ENCODE measurements around the gene RNF207. TPM values are rescaled to one million over a fixed set of nuclear protein-coding genes. Genes with fewer than 3 reads are reported as not detected.

RNF207 gene
- total and polyA plus RNA-seq, 2 of the 13 experiments (the other 11 are each of a cell fraction or from before 2014, with no cell fraction given): 9.8 to 15.9 TPM

DNA sequence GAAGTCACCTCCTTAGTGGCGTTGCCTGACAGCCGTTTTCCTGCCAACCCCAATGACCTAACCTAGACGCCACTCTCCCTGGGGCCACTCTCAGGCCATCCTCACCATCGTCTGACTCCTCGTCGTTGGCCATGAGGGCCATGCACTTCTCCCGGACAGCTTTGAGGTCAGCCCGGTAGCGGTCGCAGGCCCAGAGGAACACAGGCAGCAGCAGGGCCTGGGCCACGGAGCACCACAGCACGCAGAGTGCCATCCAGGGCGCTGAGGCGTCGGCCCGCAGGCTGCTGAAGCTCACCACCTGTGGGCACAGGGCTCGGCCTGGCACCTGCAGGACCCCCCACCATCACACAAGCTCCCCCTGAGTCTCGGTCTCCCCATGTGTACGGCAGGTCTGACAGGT is 45.3 kb downstream of the RNF207 start:
- H3K9me3 ChIP-seq (ENCODE audit: low read length): no peaks in the 10 kb centered on the region
- H3K27me3 ChIP-seq (ENCODE audit: control insufficient read depth in 1 of 2, insufficient read depth in 2 of 2, low read length in 2 of 2): peaks cover 10 to 47% of the 10 kb centered on the region in 2 experiments
- H3K9ac ChIP-seq (ENCODE audit: insufficient read depth, low read depth, low read length): no peak overlapping the region
- no peak overlapping the region for H3K4me2 ChIP-seq (ENCODE audit: low read depth, low read length)
- ChIA-PET CTCF (ENCODE audit: low intra/inter-chr PET ratio, low total read pairs) (no interaction called here), POLR2A (interaction anchor here (1.1 kb wide), 2 partner anchors 9 to 11 kb away, joined by 3 read pairs; no protein-coding TSS in a partner anchor)
- no peaks in the 10 kb centered on the region for H3K36me3 ChIP-seq (replicated peaks in 1 of 2; ENCODE audit: control insufficient read depth in 1 of 2, insufficient read depth in 2 of 2, low read length in 2 of 2)
- intact Hi-C loops (cut with micrococcal nuclease; ENCODE audit: unreplicated experiment): no loop called here
- H3K4me1 ChIP-seq (ENCODE audit: insufficient read depth, low read length): peaks cover 11% of the 10 kb centered on the region
- BruUV-seq (replicated peaks): no TSS peak
- H4K20me1 ChIP-seq (ENCODE audit: insufficient read depth, low read length): no peaks in the 10 kb centered on the region
- no peak overlapping the region for H3K4me3 ChIP-seq (replicated peaks in 1 of 3; ENCODE audit: insufficient read depth in 1 of 3, low read depth in 2 of 3, low read length in 3 of 3)
- no peak overlapping the region for H3K27ac ChIP-seq (ENCODE audit: extremely low read length, insufficient read depth, low read length)
- DNase-seq (ENCODE audit: low spot score) (no peak), ATAC-seq (no peak), FAIRE-seq (no peak)
- TF ChIP-seq, protein P1, sequence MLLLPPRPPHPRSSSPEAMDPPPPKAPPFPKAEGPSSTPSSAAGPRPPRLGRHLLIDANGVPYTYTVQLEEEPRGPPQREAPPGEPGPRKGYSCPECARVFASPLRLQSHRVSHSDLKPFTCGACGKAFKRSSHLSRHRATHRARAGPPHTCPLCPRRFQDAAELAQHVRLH (CRISPR knock-in tag; IDR thresholded peaks at IDR 0.05; ENCODE audit: borderline replicate concordance, low read depth): no peak
- TF ChIP-seq HNRNPL (IDR thresholded peaks at IDR 0.05; ENCODE audit: low read depth, low read length): 0 out of 2 replicates have a peak, but pooled peaks have one; percentile 18
- no peak overlapping the region for H2AFZ ChIP-seq (ENCODE audit: low read length)
- H3K79me2 ChIP-seq (ENCODE audit: insufficient read depth, low read length): no peaks in the 10 kb centered on the region
- no CpG with 5 or more reads among the region's 19 CpGs for WGBS (ENCODE audit: low lambda C conversion rate)
- in situ Hi-C loops (cut with HindIII; ENCODE audit: extremely low pct_ligation_motif_present, low pct_unique_long_range_greater_than_20kb): no loop called here

DNA sequence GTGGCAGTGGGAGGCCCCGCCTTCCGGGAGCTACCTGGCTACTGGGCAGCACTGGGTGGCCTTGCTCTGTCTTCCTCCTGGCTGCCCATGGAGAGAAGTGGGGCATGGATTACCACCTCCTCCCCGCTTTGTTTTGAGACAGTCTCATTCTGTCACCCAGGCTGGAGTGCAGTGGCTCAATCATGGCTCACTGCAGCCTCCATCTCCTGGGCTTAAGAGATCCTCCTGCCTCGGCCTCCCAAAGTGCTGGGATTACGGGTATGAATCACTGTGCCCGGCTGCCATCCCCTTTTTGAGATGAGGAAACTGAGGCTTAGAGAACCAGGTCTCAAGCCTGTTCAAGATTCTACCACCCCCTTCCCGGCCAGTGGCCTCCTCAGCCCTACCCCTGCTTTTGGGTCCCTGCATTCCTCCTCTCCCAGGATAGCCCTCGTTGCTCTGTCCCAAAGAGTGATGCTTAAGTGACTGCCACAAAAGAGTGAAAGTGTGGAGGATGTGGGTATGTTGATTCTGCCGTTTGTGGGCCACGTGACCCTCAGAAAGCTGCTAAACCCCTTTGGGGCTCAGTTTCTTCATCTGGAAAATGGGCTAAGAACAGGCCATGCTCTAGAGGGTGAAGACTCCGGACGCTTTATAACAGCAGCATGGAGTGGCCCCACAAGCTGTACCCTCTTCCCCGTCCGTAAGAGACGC is 45.9 kb downstream of the RNF207 start:
- no peaks in the 10 kb centered on the region for H3K36me3 ChIP-seq (replicated peaks in 1 of 2; ENCODE audit: control insufficient read depth in 1 of 2, insufficient read depth in 2 of 2, low read length in 2 of 2)
- ATAC-seq (no peak), DNase-seq (ENCODE audit: low spot score) (no peak), FAIRE-seq (no peak)
- H2AFZ ChIP-seq (ENCODE audit: low read length): no peak overlapping the region
- peaks cover 10 to 44% of the 10 kb centered on the region in 2 experiments; a peak in 4 of 5 replicates for H3K27me3 ChIP-seq (ENCODE audit: control insufficient read depth in 1 of 2, insufficient read depth in 2 of 2, low read length in 2 of 2)
- no peaks in the 10 kb centered on the region for H4K20me1 ChIP-seq (ENCODE audit: insufficient read depth, low read length)
- no peaks in the 10 kb centered on the region for H3K9me3 ChIP-seq (ENCODE audit: low read length)
- TF ChIP-seq ZNF629 (CRISPR knock-in tag; conservative IDR thresholded peaks at IDR 0.05): peak; percentile 79
- TF ChIP-seq ZNF367 (CRISPR knock-in tag; IDR thresholded peaks at IDR 0.05; ENCODE audit: borderline replicate concordance): no peak
- no peak for TF ChIP-seq NFKB2 (CRISPR knock-in tag; IDR thresholded peaks at IDR 0.05; ENCODE audit: borderline replicate concordance)
- TF ChIP-seq NAIF1 (CRISPR knock-in tag; IDR thresholded peaks at IDR 0.05; ENCODE audit: borderline replicate concordance): no peak
- TF ChIP-seq, protein P2, sequence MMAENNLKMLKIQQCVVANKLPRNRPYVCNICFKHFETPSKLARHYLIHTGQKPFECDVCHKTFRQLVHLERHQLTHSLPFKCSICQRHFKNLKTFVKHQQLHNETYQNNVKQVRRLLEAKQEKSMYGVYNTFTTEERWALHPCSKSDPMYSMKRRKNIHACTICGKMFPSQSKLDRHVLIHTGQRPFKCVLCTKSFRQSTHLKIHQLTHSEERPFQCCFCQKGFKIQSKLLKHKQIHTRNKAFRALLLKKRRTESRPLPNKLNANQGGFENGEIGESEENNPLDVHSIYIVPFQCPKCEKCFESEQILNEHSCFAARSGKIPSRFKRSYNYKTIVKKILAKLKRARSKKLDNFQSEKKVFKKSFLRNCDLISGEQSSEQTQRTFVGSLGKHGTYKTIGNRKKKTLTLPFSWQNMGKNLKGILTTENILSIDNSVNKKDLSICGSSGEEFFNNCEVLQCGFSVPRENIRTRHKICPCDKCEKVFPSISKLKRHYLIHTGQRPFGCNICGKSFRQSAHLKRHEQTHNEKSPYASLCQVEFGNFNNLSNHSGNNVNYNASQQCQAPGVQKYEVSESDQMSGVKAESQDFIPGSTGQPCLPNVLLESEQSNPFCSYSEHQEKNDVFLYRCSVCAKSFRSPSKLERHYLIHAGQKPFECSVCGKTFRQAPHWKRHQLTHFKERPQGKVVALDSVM (CRISPR knock-in tag; IDR thresholded peaks at IDR 0.05): peak; percentile 64; the same call in 1 of the 2 replicates
- TF ChIP-seq NCOA2 (CRISPR knock-in tag; IDR thresholded peaks at IDR 0.05): no peak
- H3K4me3 ChIP-seq (replicated peaks in 1 of 3; ENCODE audit: insufficient read depth in 1 of 3, low read depth in 2 of 3, low read length in 3 of 3): no peak overlapping the region
- no TSS peak for BruUV-seq (replicated peaks)
- ChIA-PET CTCF (ENCODE audit: low intra/inter-chr PET ratio, low total read pairs) (no interaction called here), POLR2A (interaction anchor here (1.1 kb wide), 1 partner anchor 12 kb away, joined by 3 read pairs; no protein-coding TSS in a partner anchor)
- no peaks in the 10 kb centered on the region for H3K79me2 ChIP-seq (ENCODE audit: insufficient read depth, low read length)
- intact Hi-C loops (cut with micrococcal nuclease; ENCODE audit: unreplicated experiment) (no loop called here), in situ Hi-C loops (cut with HindIII; ENCODE audit: extremely low pct_ligation_motif_present, low pct_unique_long_range_greater_than_20kb) (no loop called here)
- H3K27ac ChIP-seq (ENCODE audit: extremely low read length, insufficient read depth, low read length): no peak overlapping the region
- WGBS (ENCODE audit: low lambda C conversion rate): 26% methylated on average over 8 of the region's 15 CpGs
- H3K9ac ChIP-seq (ENCODE audit: insufficient read depth, low read depth, low read length): no peak overlapping the region
- peaks cover 7% of the 10 kb centered on the region for H3K4me1 ChIP-seq (ENCODE audit: insufficient read depth, low read length)
- no peak overlapping the region for H3K4me2 ChIP-seq (ENCODE audit: low read depth, low read length)
